GM03348 (cell line): Measurements from ENCODE around the gene NR1H4.
"Not testable (repeated sequence)": the region's sequence is repeated elsewhere in the genome, so short reads cannot be mapped to it uniquely, and the experiment has no call there.

Experiments
- DNase-seq: peaks from one replicate; pipeline ENCODE4 v3.0.0; 2012; ENCODE audit warnings: low spot score

NR1H4 gene

GRCh38 chr12:100473050-100473715 is 483 bp upstream of the NR1H4 start:
- no peak for DNase-seq

- DNase-seq = no peak
Measured at GRCh38 chr12:100474617-100475016, 951 bp downstream of the NR1H4 start.

- no peak for DNase-seq
Measured at GRCh38 chr12:100476013-100476751, 2.5 kb downstream of the NR1H4 start.

- no peak for DNase-seq
Measured at GRCh38 chr12:100481021-100481420, 7.4 kb downstream of the NR1H4 start.

GRCh38 chr12:100484183-100484886 is 10.7 kb downstream of the NR1H4 start:
- DNase-seq = no peak

- no peak for DNase-seq
Measured at GRCh38 chr12:100484891-100485471, 11.3 kb downstream of the NR1H4 start.

- no peak for DNase-seq
Measured at GRCh38 chr12:100485983-100486382, 12.3 kb downstream of the NR1H4 start.

- no peak for DNase-seq
Measured at GRCh38 chr12:100489251-100489820, 15.7 kb downstream of the NR1H4 start.

- no peak for DNase-seq
Measured at GRCh38 chr12:100490056-100490455, 16.4 kb downstream of the NR1H4 start.

- no peak for DNase-seq
Measured at GRCh38 chr12:100491104-100491503, 17.4 kb downstream of the NR1H4 start.

- no peak for DNase-seq
Measured at GRCh38 chr12:100493396-100494012, 19.8 kb downstream of the NR1H4 start.

- DNase-seq = no peak
Measured at GRCh38 chr12:100494026-100494425, 20.4 kb downstream of the NR1H4 start.

- no peak for DNase-seq
Measured at GRCh38 chr12:100494538-100494937, 20.9 kb downstream of the NR1H4 start.

- no peak for DNase-seq
Measured at GRCh38 chr12:100497105-100497795, 23.6 kb downstream of the NR1H4 start.

GRCh38 chr12:100498141-100498540 is 24.5 kb downstream of the NR1H4 start:
- no peak for DNase-seq

GRCh38 chr12:100499416-100499815 is 25.8 kb downstream of the NR1H4 start:
- no peak for DNase-seq

- not testable (repeated sequence) for DNase-seq
Measured at GRCh38 chr12:100502718-100503117, 29.1 kb downstream of the NR1H4 start.

GRCh38 chr12:100503228-100503628 is 29.6 kb downstream of the NR1H4 start:
- DNase-seq = no peak

GRCh38 chr12:100504804-100505203 is 31.1 kb downstream of the NR1H4 start:
- DNase-seq = no peak

GRCh38 chr12:100508751-100509150 is 35.1 kb downstream of the NR1H4 start:
- DNase-seq = no peak

GRCh38 chr12:100512692-100513091 is 39.0 kb downstream of the NR1H4 start:
- DNase-seq = no peak
